K562 (cell line): ENCODE data around the gene PLCB4. TPM values are rescaled to one million over a fixed set of nuclear protein-coding genes. Genes with fewer than 3 reads are reported as not detected.

ENCODE experiments used
- ATAC-seq: fragments of 200-7000 bp; cut with Tn5 transposase; 3 replicates; pipeline ENCODE4 v1.9.1; 2020; ENCODE audit warnings: moderate library complexity
- BruUV-seq: library from RNA; stranded (reverse); fragments of 400-500 nt; replicated peaks from 2 replicates; lab custom pipeline; 2021; lab: Mats Ljungman, UMichigan
- CTCF ChIA-PET: fragments of 300-600 bp; formaldehyde crosslinking; extraction: SDS; loops from one replicate; lab custom pipeline; 2021; ENCODE audit warnings: low intra/inter-chr PET ratio; lab: Yijun Ruan, JAX
- POLR2A ChIA-PET: fragments of 300-600, 350-650 bp; sonication (Branson Sonifier 250); formaldehyde crosslinking; extraction: SDS; loops from one replicate; lab custom pipeline; 2021; ENCODE audit warnings: antibody characterized with exemption, inconsistent platforms; lab: Yijun Ruan, JAX
- DNase-seq, 4 experiments: peaks; one replicate each; pipeline versions ENCODE4 v3.0.0 to v3.0.0-alpha.2; 2011 to 2018; ENCODE audit warnings: low spot score in 3 of 4, mixed read lengths in 3 of 4; ENCODE audit errors: extremely low read depth in 1 of 4
- FAIRE-seq: peaks from 2 replicates; lab custom pipeline; 2011; peaks lifted over from hg19 to GRCh38; lab: Jason Lieb, UNC
- H2AFZ ChIP-seq: 2 replicates; pipeline ENCODE4 v1.6.0; 2011; ENCODE audit warnings: low read depth, low read length, control low read depth, inconsistent platforms
- H3K27ac ChIP-seq: fragments of 200-600 bp; 3 replicates; pipeline ENCODE4 v1.8.0; 2011; ENCODE audit warnings: low read depth, mild to moderate bottlenecking, control low read depth, inconsistent platforms, low read length, moderate library complexity, mixed read lengths; ENCODE audit errors: extremely low read depth
- H3K27me3 ChIP-seq, 2 experiments: fragments of 300-600 bp in 1 of 2; 2 replicates in 1 of 2; 3 replicates in 1 of 2; pipeline versions ENCODE4 v1.6.0 to v1.8.0; 2011; ENCODE audit warnings: inconsistent platforms in 2 of 2, low read length in 2 of 2, mild to moderate bottlenecking in 1 of 2, mixed read lengths in 1 of 2, moderate library complexity in 1 of 2; ENCODE audit not compliant: control insufficient read depth in 2 of 2, insufficient read depth in 2 of 2
- H3K36me3 ChIP-seq: fragments of 300-600 bp; 3 replicates; pipeline ENCODE4 v1.8.0; 2011; ENCODE audit warnings: mild to moderate bottlenecking, low read length, inconsistent platforms; ENCODE audit not compliant: control insufficient read depth, insufficient read depth
- H3K4me1 ChIP-seq, 2 experiments: fragments of 200-600 bp in 1 of 2; replicated peaks in 1 of 2; 2 replicates in 1 of 2; 3 replicates in 1 of 2; pipeline versions ENCODE4 v1.5.1 to v1.8.0; 2011; ENCODE audit warnings: inconsistent platforms in 2 of 2, low read length in 2 of 2, mild to moderate bottlenecking in 1 of 2, mixed read lengths in 1 of 2, moderate library complexity in 1 of 2; ENCODE audit not compliant: control insufficient read depth in 2 of 2, insufficient read depth in 2 of 2
- H3K4me2 ChIP-seq: 2 replicates; pipeline ENCODE4 v1.6.1; 2011; ENCODE audit warnings: low read length, control low read depth, inconsistent platforms, mixed read lengths; ENCODE audit not compliant: insufficient read depth
- H3K4me3 ChIP-seq: fragments of 200-600 bp; sonication (generic), shearing (Covaris generic); 2 replicates; pipeline ENCODE4 v1.5.1; 2016; ENCODE audit warnings: control low read depth, inconsistent platforms
- H3K79me2 ChIP-seq: fragments of 200-600 bp; 3 replicates; pipeline ENCODE4 v1.8.0; 2011; ENCODE audit warnings: low read length, inconsistent platforms; ENCODE audit not compliant: control insufficient read depth, insufficient read depth
- H3K9ac ChIP-seq, 2 experiments: 2 replicates each; pipeline versions ENCODE4 v1.6.0 to v1.6.1; 2011; ENCODE audit warnings: low read depth in 2 of 2, low read length in 2 of 2, control low read depth in 1 of 2, inconsistent platforms in 1 of 2, mild to moderate bottlenecking in 1 of 2, mixed read lengths in 1 of 2; ENCODE audit not compliant: insufficient read depth in 1 of 2
- H3K9me1 ChIP-seq: one replicate; pipeline ENCODE4 v1.6.0; 2011; ENCODE audit warnings: inconsistent platforms, mild to moderate bottlenecking, low read length, moderate library complexity; ENCODE audit not compliant: control insufficient read depth, insufficient read depth
- H3K9me3 ChIP-seq: replicated peaks from 2 replicates; pipeline ENCODE4 v1.5.1; 2011; ENCODE audit warnings: low read depth, low read length, inconsistent platforms; ENCODE audit not compliant: control insufficient read depth, insufficient read depth
- H4K20me1 ChIP-seq: replicated peaks from 2 replicates; pipeline ENCODE4 v1.6.1; 2011; ENCODE audit warnings: low read length, inconsistent platforms, mixed read lengths; ENCODE audit not compliant: control insufficient read depth, insufficient read depth
- DACH1 ChIP-seq: fragments of 450-650 bp; IDR thresholded peaks from 2 replicates; pipeline ENCODE4 v1.6.1; 2018; ENCODE audit not compliant: partially characterized antibody
- GATAD2A ChIP-seq: fragments of 450-650 bp; IDR thresholded peaks from 2 replicates; pipeline ENCODE4 v1.6.1; 2017
- HNRNPK ChIP-seq: fragments of 200-400 bp; formaldehyde crosslinking; IDR thresholded peaks from one replicate; pipeline ENCODE4 v1.6.1; 2018; ENCODE audit warnings: mild to moderate bottlenecking, low read depth, low read length; ENCODE audit not compliant: poor library complexity, severe bottlenecking
- NR1H2 ChIP-seq: sonication (generic); formaldehyde crosslinking; IDR thresholded peaks from 2 replicates; pipeline ENCODE4 v1.4.0; 2020; ENCODE audit warnings: mild to moderate bottlenecking, missing genetic modification reagents
- SMARCC2 ChIP-seq: fragments of 450-650 bp; IDR thresholded peaks from 2 replicates; pipeline ENCODE4 v1.6.1; 2017; ENCODE audit warnings: antibody characterized with exemption, moderate library complexity, mild to moderate bottlenecking, low read depth
- SNIP1 ChIP-seq: fragments of 450-650 bp; IDR thresholded peaks from 2 replicates; pipeline ENCODE4 v1.7.1; 2017; ENCODE audit warnings: low read depth, mild to moderate bottlenecking
- TAF15 ChIP-seq: fragments of 200-400 bp; formaldehyde crosslinking; IDR thresholded peaks from 2 replicates; pipeline ENCODE4 v1.6.1; 2017; ENCODE audit warnings: mild to moderate bottlenecking, low read depth, low read length, moderate library complexity
- TRIM28 ChIP-seq: fragments of 450-650 bp; IDR thresholded peaks from 2 replicates; pipeline ENCODE4 v1.6.1; 2017
- ZFPM2 ChIP-seq: fragments of 250-450 bp; sonication (Bioruptor Pico); IDR thresholded peaks from 2 replicates; pipeline ENCODE4 v1.5.1; 2022; ENCODE audit warnings: mild to moderate bottlenecking
- ZNF165 ChIP-seq: fragments of 250-450 bp; sonication (Bioruptor Pico); IDR thresholded peaks from 2 replicates; pipeline ENCODE4 v1.4.0; 2020; ENCODE audit warnings: borderline replicate concordance
- ZNF77 ChIP-seq: fragments of 250-450 bp; sonication (Bioruptor Pico); IDR thresholded peaks from 2 replicates; pipeline ENCODE4 v1.5.0; 2020
- WGBS: fragments of 100-300 bp; shearing (Covaris generic); methylation state at CpG from one replicate; pipeline ENCODE4 v1.1.6; 2016; ENCODE audit warnings: low coverage, mixed read lengths; ENCODE audit not compliant: insufficient coverage; ENCODE audit errors: missing lambda C conversion rate; 5-methylcytosine and 5-hydroxymethylcytosine counted together
- in situ Hi-C: fragments of 300-500 bp; cut with MboI; formaldehyde crosslinking; loops from 4 replicates; pipeline ENCODE4 v1.15.0; 2018; ENCODE audit warnings: inconsistent platforms, mixed read lengths
- intact Hi-C: fragments of 100-400 bp; cut with micrococcal nuclease; formaldehyde crosslinking; loops from 2 replicates; pipeline ENCODE4 v1.14.2; 2022
- polyA plus RNA-seq, 8 experiments: library from polyadenylated mRNA; depleted of rRNA in 4 of 8; stranded (reverse) in 5 of 8; unstranded in 3 of 8; fragments of >200 nt; fragmentation: Nextera tagmentation in 2 of 8; fragmentation: Illumina TruSeq in 1 of 8; extraction: Ambion mirVana in 2 of 8; extraction: Trizol in 1 of 8; gene quantifications; 2 replicates each; pipeline versions ENCODE4 v1.2.1 to v1.2.3, GENCODE V29; 2011 to 2014; ENCODE audit warnings: inconsistent platforms in 1 of 8, missing spikeins in 1 of 8
- total RNA-seq, 7 experiments: library from RNA; depleted of rRNA in 6 of 7; stranded (reverse); fragments of >200 nt in 6 of 7; fragmentation: Illumina TruSeq in 2 of 7; extraction: Trizol in 2 of 7; gene quantifications; 2 replicates each; pipeline versions ENCODE4 v1.2.1 to v1.2.3, GENCODE V29; 2011 to 2021; ENCODE audit warnings: low replicate concordance in 1 of 7
- TF ChIP-seq, protein P1 (sequence below): fragments of 250-450 bp; sonication (Bioruptor Pico); IDR thresholded peaks from 2 replicates; pipeline ENCODE4 v1.4.0; 2020; ENCODE audit warnings: mild to moderate bottlenecking, moderate library complexity, borderline replicate concordance
- TF ChIP-seq, protein P2 (sequence below): sonication (generic); formaldehyde crosslinking; IDR thresholded peaks from 2 replicates; pipeline ENCODE4 v1.8.1; 2022; ENCODE audit warnings: missing genetic modification reagents

Gene PLCB4
- total and polyA plus RNA-seq, 9 of the 15 experiments (the other 6 are each of a cell fraction or from before 2014, with no cell fraction given) = 0.20 to 2.9 (median 0.52) TPM

DNA sequence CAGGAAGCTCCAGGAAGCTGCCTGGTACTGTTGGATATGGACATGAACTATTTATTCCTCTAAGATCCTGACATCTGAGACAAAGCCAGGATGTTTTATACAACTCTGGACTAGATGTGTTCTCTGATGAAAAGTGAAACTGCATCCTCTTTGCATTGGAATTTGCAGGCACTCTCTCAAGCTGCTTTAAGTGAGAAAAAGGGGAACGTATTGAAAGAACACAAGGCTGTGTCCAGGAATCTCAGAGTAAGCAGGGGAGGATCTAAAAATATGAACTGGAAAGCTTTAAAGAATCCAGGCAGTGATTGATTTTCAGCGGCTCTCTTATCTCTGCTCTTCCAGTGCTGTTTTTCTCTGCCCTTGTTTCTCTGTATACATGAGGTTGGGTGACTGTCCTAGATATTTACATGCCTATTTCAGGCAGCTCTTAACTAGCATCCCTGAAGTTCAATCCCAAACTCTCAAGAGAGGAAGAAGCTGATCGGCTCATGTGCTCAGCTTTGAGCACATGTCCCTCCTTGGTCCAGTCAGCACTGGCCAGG, 193.8 kb downstream of the PLCB4 start:
- DNase-seq (no peak), ATAC-seq (no peak), FAIRE-seq (no peak)
- Histone ChIP-seq H2AFZ (no peak overlapping the region), H4K20me1 (no peaks in the 10 kb centered on the region), H3K9me3 (no peaks in the 10 kb centered on the region), H3K4me3 (no peak overlapping the region), H3K36me3 (no peaks in the 10 kb centered on the region), H3K79me2 (no peaks in the 10 kb centered on the region), H3K9me1 (no peaks in the 10 kb centered on the region), H3K27me3 (no peaks in the 10 kb centered on the region), H3K9ac (no peak overlapping the region), H3K27ac (no peak overlapping the region), H3K4me1 (no peaks in the 10 kb centered on the region), H3K4me2 (no peak overlapping the region)
- no peak for TF ChIP-seq ZFPM2 (CRISPR knock-in tag)
- TF ChIP-seq ZNF165 (CRISPR knock-in tag) = no peak
- intact Hi-C loops (no loop called here), in situ Hi-C loops (no loop called here)
- 4% methylated on average over 3 of the region's 3 CpGs for WGBS
- POLR2A ChIA-PET = no interaction called here
- BruUV-seq = no TSS peak
- CTCF ChIA-PET = no interaction called here

DNA sequence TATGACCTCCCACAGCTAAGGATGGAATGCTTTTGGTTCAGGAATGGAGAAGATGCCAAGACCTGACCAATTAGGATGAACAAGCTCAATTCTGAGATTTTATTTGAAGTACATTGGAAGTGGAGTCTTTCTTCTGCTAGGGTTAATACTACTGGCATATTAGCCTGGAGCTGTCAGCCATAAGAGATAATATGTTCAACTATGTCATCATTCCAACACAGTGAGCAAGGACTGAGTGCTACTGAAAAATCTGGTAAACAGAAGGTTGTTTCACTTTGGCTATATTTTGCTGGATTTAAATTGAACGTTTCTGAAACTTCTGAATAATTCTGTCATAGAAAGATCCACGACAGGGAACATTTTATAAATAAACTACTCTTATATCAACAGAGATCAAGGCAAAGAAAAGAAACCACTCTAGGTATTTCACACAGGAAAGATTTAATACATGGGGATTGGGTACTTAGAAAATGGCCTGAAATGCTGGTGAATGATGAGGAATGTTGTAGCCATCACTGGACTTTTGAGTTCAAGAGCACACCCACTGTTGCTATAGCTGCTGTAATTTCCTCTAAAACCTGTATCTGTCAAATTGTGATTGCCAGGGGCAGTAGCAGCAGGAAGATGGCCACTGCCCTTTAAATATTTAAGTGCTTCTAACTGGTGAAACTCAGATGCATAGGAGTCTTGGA, 200.5 kb downstream of the PLCB4 start:
- intact Hi-C loops (no loop called here), in situ Hi-C loops (no loop called here)
- Histone ChIP-seq H3K9me1 (no peaks in the 10 kb centered on the region), H2AFZ (no peak overlapping the region), H3K9me3 (no peaks in the 10 kb centered on the region), H3K79me2 (no peaks in the 10 kb centered on the region), H3K27me3 (no peaks in the 10 kb centered on the region), H3K27ac (no peak overlapping the region), H3K36me3 (no peaks in the 10 kb centered on the region), H3K4me1 (no peaks in the 10 kb centered on the region), H4K20me1 (no peaks in the 10 kb centered on the region), H3K4me2 (no peak overlapping the region), H3K9ac (no peak overlapping the region), H3K4me3 (no peak overlapping the region)
- no peak for DNase-seq
- no peak for ATAC-seq
- CTCF ChIA-PET = no interaction called here
- no peak for FAIRE-seq
- POLR2A ChIA-PET = no interaction called here
- WGBS = 4% methylated on average over 2 of the region's 2 CpGs
- BruUV-seq = no TSS peak
- TF ChIP-seq SNIP1 (no peak), TRIM28 (no peak), HNRNPK (no peak), GATAD2A (no peak), DACH1 (no peak), NR1H2 (CRISPR knock-in tag) (no peak), ZNF77 (no peak), TAF15 (no peak), SMARCC2 (no peak)
- TF ChIP-seq, protein P1, sequence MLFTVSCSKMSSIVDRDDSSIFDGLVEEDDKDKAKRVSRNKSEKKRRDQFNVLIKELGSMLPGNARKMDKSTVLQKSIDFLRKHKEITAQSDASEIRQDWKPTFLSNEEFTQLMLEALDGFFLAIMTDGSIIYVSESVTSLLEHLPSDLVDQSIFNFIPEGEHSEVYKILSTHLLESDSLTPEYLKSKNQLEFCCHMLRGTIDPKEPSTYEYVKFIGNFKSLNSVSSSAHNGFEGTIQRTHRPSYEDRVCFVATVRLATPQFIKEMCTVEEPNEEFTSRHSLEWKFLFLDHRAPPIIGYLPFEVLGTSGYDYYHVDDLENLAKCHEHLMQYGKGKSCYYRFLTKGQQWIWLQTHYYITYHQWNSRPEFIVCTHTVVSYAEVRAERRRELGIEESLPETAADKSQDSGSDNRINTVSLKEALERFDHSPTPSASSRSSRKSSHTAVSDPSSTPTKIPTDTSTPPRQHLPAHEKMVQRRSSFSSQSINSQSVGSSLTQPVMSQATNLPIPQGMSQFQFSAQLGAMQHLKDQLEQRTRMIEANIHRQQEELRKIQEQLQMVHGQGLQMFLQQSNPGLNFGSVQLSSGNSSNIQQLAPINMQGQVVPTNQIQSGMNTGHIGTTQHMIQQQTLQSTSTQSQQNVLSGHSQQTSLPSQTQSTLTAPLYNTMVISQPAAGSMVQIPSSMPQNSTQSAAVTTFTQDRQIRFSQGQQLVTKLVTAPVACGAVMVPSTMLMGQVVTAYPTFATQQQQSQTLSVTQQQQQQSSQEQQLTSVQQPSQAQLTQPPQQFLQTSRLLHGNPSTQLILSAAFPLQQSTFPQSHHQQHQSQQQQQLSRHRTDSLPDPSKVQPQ = no peak
- TF ChIP-seq, protein P2, sequence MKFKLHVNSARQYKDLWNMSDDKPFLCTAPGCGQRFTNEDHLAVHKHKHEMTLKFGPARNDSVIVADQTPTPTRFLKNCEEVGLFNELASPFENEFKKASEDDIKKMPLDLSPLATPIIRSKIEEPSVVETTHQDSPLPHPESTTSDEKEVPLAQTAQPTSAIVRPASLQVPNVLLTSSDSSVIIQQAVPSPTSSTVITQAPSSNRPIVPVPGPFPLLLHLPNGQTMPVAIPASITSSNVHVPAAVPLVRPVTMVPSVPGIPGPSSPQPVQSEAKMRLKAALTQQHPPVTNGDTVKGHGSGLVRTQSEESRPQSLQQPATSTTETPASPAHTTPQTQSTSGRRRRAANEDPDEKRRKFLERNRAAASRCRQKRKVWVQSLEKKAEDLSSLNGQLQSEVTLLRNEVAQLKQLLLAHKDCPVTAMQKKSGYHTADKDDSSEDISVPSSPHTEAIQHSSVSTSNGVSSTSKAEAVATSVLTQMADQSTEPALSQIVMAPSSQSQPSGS = no peak
